Left ventricle myocardium superior (tissue), 1 donor: ENCODE measurements around the gene INTS11. TPM values are rescaled to one million over a fixed set of nuclear protein-coding genes. Genes with fewer than 3 reads are reported as not detected.
"Not testable (repeated sequence)": the region's sequence is repeated elsewhere in the genome, so short reads cannot be mapped to it uniquely, and the experiment has no call there.

Source experiments
- ATAC-seq: fragments of 200-7000 bp; cut with Tn5 transposase; one replicate; pipeline ENCODE4 v1.9.1; 2020; ENCODE audit warnings: mild to moderate bottlenecking, moderate library complexity
- DNase-seq: peaks from one replicate; pipeline ENCODE4 v3.0.0-alpha.2; 2020
- intact Hi-C: fragments of 100-400 bp; cut with micrococcal nuclease; formaldehyde crosslinking; loops from one replicate; pipeline ENCODE4 v1.11.0; 2022
- total RNA-seq: library from RNA; stranded (reverse); fragmentation: NEBNext Ultra II Directional; extraction: Animal tissue kit (Norgen Biotek cat#: 25700); gene quantifications from one replicate; pipeline ENCODE4 v1.2.1, GENCODE V29; 2021
- donor health status: DM: no; HTN: yes; CAD: no; lungs with severe emphysema.

The INTS11 gene
- total RNA-seq, 1 donor from 2014 or later = 77.2 TPM

DNA sequence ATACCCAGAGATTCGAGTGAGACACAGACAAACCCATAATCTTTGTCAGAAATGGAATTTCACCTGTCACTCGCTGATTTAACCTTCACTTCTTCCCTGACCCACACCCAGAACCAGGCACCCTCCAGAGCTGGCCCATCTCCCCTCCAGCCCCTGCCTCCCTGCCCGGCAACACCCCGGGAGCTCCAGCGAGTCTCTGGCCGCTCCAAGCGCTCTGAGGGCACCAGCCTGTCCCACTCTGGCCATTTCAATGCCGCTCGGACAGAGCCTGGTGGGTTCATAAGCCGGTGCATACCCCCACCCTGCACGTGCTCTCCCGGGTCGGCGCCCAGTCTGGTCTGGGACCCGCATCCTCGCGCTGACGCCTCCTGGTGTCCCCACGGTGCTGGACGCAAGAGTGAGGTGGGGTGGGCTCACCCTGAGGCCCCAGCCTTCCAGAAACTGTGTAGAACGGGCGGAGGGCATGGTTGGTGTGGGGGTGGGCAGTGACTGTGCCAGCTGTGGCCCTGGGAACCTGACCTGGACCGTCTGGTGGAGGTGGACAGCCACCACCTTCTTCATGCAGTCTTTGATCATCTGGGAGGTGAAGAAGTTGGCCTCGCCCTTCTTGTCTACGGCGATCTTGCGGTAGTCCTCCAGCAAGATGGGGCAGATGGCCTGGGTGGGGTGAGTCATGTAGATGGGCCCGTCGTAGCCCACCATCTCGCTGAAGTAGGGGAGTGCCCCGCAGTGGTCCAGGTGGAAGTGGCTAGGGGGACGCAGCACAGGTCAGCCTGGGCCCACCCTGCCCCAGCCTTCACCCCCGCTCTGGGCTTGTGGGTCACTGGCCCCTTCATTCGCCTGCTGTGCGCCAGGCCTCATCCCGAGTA is 5.4 kb downstream of the INTS11 start:
- intact Hi-C loops = no loop called here
- DNase-seq (no peak), ATAC-seq (peak; percentile 3)

DNA sequence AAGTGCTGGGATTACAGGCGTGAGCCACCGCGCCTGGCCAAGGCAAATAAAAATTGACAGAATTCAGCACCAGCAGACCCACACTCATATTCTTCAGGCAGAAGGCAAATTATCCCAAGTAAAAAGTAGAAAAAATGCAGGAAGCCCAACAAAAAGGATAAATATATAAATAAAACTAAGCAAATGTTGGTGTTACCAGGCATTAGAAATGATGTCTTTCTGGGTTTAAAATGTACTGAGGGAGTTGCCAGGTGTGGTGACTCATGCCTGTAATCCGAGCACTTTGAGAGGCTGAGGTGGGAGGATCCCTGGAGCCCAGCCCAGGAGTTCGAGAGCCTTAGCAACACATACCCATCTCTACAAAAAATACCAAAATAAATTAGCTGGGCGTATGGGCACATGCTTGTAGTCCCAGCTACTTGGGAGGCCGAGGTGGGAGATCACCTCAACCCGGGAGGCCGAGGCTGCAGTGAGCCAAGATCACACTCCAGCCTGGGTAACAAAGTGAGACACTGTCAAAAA is 6.3 kb downstream of the INTS11 start:
- intact Hi-C loops = no loop called here
- DNase-seq = peak; percentile 90

DNA sequence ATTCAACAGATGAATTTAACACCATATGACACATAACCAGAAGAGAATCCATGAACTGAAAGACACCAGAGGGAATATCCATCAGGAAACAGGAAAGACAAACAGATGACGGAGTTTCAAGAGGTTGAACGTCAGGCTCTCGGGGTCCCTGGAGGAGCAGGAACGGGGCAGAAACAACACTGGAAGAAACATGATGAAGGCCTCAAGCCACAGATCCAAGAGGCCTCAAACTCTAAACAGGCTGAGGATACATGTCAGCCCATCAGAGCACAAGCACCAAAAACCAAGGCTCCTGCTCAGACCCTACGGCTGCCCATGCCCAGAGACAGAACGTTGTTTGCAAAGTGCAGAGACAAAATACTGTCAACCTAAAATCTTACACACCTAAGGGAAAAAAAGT is 7.0 kb downstream of the INTS11 start:
- DNase-seq (no peak), ATAC-seq (no peak)
- intact Hi-C loops = no loop called here

More for the DNA sequence above, 6.3 kb downstream of the INTS11 start:
- ATAC-seq = peak; percentile 84

DNA sequence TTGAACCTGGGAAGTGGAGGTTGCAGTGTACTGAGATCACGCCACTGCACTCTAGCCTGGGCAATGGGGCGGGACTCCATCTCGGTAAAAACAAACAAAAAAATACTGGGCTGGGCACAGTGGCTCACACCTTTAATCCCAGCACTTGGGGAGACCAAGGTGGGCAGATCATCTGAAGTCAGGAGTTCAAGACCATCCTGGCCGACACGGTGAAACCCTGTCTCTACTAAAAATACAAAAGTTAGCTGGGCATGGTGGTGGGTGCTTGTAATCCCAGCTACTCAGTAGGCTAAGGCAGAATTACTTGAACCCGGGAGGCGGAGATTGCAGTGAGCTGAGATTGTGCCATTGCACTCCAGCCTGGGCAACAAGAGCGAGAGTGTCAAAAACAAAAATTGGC is 8.3 kb downstream of the INTS11 start:
- intact Hi-C loops, DNase-seq, ATAC-seq: not testable (repeated sequence)

DNA sequence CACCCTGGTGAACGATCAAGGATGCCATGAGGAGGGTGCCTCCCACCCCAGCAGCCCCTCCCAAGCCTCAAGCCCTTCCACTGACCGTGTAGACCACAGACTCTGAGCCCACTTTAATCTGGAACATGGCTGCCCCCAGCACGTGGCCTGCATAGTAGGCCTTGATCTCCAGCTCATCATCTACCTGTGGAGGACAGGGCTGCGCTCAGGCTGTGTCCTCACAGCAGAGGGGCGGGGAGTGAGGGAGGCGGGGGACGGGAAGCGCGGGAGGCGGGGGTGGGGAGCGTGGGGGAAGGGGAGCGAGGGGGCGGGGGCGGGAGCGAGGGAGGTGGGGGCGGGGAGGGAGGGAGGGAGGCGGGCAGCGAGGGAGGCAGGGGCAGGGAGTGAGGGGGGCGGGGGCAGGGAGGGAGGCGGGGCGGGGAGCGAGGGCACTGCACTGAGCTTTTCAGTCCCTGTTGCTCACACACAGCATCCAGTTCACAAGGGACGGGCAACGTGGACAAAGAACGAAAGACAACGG is 9.0 kb downstream of the INTS11 start:
- no peak for ATAC-seq
- intact Hi-C loops = no loop called here
- no peak for DNase-seq

DNA sequence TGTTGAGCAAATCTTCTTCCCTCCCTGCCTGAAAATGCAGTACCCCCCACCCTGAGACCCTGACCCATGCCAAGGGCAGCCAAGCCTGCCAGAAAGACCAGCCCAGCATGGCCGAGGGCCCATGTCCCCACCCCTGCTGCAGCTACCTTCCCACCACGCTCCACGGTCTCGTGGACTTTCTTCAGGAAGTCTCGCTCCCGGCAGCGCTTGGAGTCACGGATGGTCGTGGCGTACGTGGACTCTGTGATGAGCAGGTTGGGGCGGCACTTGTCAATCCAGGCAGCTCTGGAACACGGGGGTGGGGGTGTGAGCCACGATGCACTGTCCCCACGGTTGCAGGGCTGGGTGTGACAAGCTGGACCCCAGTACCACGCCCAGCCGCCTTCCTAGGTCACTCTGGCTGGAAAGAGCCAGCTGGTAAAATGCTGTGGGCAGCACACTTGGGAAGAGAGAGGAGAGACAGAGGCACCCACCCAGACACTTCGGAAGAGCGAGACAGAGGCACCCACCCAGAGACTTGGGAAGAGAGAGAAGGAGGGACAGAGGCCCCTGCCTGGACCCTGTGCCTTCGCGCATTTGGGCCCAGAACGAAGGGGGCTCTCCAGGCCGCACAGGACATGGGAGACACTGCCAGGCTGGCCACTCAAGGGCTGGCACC is 9.7 kb downstream of the INTS11 start:
- no peak for DNase-seq
- no peak for ATAC-seq
- intact Hi-C loops = no loop called here

DNA sequence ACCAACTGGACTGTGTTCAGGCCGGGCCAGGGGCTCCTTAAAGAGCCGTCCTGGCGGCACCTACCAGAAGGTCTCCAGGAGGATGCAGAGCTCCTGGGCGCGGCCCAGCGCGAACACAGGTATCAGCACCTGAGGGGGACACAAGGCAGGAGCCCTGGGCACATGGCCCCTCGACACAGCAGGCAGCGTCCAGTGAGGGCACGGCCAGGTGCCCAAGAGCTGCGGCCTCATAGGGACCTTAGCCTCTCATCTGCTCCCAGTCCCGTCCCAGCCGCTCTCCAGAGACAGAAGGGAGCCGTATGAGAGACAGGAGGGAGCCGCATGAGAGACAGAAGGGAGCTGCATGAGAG is 10.2 kb downstream of the INTS11 start:
- no peak for ATAC-seq
- DNase-seq = no peak
- intact Hi-C loops = no loop called here

DNA sequence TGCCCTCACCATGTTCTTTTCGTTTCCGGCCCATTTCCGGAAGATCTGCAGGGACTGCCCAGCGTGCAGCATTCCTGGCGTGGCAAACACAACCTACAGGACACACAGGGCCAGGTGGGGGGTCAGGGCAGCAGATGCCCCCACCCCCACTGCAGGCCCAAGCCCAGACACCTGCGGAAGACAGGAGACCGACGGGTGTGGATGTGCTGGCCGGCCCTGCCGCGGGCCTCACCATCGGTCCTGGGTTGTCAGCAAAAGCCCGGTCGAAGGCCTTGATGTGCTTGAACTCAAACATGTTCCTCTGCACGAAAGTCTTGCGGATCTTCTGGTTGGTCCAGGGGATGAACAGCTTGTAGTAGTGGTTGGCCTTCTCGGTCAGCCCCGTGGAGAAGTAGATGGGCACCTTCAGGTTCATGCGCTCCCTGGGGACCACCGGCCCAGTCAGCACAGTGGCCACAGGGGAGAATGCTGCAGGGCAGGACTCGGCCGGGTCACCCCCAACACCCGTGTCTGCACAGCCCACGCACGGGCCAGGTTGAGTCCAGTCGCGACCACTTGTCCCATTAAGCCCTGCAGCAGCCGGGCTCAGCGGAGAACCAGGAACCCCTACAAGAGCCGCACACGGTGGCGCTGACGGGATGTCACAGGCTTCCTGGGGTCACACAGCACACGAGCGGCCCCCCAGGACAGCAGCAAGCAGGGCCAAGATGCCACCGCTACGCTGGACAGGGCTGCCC is 10.8 kb downstream of the INTS11 start:
- intact Hi-C loops = no loop called here
- no peak for ATAC-seq
- DNase-seq = no peak

DNA sequence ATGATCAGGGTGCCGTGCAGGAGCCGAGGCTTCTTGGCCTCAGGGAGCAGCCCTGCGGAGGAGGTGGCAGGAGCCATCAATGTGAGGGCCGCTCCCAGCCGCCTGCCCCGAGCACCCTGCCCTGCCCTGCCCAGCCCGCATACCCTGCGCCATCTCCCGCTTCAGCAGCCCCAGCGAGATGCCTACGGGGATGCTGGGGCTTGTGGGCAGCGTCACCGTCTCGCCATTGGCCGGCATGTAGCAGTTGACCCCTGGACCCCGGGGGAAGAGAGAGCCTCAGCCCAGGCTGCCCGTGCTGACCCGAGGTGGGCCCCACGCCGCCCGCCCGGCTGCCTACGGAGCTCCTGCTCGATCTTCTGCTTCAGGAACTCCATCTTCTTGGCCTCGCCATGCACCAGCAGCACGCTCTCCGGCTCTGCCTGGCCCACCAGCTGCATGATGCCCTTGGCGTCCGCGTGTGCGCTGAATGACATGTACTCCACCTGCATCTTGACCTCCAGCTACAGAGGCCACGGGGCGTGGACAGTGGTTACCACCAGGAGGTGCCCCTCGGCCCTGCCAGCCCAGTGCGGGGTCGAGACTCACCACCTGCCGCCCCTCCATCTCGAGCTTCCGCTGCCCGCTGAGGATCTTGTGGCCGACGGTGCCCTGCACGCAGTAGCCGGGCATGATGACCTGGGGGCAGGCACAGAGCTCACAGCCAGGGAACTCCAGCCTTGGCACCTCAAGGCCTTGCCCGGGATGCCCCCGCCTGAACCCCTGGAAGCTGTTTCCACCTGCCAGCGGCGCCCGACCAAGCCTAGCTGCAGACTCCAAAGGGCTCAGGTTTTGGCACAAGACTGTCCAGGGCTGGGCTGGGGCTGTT is 11.8 kb downstream of the INTS11 start:
- no peak for ATAC-seq
- DNase-seq = no peak
- intact Hi-C loops = no loop called here

DNA sequence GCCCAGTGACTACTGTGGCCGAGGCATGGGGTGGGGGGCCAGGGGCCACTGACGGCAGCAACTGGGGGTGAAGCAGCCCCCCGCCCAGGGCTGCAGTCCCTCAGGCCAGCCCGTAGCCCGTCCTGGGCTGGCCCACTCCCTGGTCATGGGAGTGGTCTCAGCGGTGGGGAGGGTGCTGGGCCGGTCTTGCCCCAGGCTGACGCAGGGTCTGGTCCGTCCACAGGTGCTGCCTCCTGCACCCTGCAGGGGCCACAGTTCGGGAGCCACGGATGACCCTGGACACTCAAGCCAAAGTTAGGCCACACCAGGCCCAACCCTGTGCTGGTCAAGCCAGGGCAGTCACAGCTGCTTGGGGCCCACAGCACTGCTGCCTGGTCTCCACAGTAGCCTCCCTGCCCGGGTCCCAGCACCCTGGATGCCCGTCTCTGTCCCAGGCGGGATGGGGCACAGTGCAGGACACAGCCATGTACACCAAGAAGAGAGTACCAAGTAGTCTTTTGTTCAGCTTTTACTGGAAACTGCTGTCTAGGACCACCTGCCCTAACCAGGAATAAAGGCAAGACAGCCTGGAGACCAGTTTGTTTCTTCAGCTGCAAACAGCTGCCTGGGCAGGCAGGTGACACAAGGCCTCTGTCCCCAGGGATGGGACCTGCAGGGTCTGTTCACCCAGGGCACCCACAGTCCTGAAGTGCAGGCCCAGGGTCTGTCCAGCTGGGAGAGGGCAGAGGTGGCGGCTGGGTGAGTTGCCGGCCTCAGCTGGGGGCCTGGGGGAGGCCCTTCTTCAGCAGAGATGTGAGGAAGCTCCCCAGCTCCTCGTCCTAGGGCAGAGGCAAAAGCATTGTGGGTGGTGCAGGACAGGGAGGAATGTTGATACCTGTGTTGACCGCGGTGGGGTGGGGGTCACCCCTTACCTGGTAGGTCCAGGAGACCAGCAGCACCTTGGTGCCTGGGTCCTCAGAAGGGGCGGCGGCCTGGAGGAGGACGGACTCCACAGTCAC is 13.1 kb downstream of the INTS11 start:
- ATAC-seq (no peak), DNase-seq (no peak)
- intact Hi-C loops = no loop called here

DNA sequence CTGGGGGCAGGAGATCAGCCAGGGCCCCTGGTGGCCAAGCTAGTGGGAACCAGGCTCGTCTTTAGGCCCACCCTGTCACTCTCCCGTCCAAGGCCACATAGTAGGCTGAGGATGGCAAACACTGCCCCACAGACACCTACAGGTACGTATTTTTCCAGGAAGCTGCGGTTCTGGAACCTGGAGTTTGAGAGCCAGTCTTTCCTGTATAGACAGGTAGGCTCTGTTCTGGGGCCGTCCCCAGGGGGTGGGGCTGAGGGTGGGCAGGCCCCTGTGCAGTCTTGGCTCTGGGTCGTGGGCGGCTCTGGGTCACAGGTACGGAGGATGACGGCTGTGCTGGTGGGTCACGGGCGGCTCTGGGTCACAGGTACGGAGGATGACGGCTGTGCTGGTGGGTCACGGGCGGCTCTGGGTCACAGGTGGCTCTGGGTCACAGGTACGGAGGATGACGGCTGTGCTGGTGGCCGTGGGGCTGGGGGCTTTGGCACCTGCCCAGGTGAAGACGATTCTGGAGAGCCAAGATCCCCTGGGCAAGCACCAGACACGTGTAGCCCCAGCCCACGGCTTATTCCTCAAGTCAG is 13.9 kb downstream of the INTS11 start:
- intact Hi-C loops = no loop called here
- ATAC-seq (no peak), DNase-seq (no peak)

DNA sequence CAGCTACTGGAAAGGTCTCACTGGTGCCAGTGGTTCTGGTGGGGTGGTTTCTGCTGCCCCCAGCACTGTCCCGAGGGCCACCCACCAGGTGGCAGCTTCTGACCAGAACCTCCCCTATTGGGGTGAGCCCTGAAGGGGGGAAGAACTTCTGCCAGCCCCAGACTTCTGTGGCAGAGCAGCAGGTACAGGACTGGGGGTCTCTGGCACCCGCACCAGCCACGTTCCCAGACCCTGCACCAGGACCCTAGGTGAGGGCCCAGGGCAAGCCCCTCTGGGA is 14.4 kb downstream of the INTS11 start:
- ATAC-seq = no peak
- intact Hi-C loops = no loop called here
- no peak for DNase-seq

DNA sequence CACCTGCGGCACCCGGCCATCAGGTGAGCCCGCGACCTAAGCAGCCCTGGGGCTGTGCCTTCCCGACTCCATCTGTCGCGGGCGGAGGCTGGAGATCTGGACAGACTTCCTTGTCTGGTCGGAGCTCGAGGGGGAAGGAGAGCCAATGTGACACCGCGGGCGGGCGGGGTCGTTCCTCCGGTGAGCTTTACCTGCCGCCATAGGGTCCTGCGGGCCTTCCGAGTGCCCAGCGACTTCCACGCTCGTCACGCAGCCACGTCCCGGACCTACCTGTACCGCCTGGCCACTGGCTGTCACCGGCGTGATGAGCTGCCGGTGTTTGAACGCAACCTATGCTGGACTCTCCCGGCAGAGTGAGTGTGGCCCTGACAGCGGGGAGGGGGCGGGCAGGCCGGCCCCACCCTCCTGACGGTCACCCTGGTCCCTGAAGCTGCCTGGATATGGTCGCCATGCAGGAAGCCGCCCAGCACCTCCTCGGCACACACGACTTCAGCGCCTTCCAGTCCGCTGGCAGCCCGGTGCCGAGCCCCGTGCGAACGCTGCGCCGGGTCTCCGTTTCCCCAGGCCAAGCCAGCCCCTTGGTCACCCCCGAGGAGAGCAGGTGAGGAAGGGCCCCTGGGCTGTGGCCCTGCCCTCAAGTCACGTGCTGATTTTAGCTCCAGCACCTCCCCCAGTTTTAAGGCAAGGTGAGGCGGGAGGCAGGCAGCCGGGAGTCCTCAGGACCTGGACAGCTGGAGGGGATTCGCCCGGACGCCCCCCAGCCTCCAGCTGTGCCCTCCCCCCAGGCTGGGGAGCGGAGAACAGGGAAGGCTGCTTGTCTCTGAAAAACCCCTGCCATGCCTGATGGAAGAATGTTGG is 15.0 kb downstream of the INTS11 start:
- no peak for ATAC-seq
- DNase-seq = no peak
- intact Hi-C loops = no loop called here

DNA sequence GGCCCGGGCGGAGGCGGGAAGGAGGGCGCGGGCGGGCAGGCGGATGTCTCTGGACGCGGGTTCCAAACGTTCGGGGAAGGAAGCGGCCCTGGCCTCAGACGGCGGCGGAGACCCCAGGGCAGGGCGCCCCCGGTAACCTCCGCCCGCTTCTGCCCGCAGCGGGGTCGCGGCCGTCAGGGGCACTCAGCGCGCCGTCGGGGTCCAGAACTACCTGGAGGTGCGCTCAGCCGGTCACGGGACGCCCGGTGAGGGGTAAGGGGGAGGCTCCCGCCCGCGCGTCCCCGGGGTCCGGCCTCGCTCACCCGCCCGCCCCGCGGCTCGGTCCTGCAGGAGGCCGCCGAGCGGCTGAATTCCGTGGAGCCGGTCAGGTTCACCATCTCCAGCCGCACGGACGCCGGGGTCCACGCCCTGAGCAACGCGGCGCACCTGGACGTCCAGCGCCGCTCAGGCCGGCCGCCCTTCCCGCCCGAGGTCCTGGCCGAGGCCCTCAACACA is 15.7 kb downstream of the INTS11 start:
- ATAC-seq = peak; percentile 0
- DNase-seq = peak; percentile 68
- intact Hi-C loops = no loop called here

DNA sequence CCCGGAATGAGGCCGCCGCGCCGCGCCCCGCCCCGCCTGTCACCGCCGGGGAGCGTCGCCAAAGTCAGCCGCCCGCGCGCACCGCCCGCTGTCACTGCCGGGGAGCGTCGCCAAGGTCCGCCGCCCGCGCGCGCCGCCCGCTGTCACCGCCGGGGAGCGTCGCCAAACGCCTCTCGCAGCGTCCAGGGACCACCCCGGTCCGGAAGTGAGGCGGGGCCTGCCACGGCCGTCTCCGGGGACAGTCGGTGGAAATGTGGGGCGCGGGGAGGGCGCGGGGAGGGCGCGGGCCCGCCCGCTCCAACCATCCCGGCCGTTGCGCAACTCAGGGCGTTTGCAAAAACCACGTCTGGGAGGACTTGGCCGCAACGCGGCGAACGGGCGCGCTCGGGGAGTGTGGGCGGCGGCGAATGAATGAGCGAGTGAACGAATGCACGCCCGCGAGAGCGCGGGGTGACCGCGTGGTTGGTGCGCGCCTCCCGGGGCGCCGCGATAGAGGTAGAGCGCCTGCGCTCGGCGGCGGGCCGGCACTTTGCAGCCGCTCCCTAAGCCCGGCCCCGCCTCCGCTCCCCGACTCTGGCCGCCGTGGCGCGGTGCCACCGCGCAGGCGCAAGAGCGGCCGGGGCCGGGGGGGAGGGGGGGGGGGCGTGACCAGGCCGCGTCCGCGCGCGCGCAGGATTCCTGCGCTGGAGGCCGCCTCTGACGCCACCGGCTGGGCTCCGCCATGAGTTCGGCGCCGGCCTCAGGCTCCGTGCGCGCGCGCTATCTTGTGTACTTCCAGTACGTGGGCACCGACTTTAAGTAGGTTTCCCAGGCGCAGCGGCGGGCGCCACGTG is 16.3 kb downstream of the INTS11 start, which contains the start of the genes ACAP3 and PUSL1:
Gene ACAP3, minus strand, starts transcription at position 8 of the 833 bp plus-strand sequence. CDS start 115 bp downstream, outside the sequence.
Gene PUSL1, plus strand, starts transcription at position 675 of the 833 bp plus-strand sequence. Its CDS starts 47 bp downstream, at position 722.
- peak; percentile 75 for ATAC-seq

More for the DNA sequence above, 16.3 kb downstream of the INTS11 start, which contains the start of the genes ACAP3 and PUSL1:
- DNase-seq = peak; percentile 94
- intact Hi-C loops = no loop called here
